K562 (cell line): ENCODE results near the gene AQP1. TPM values are rescaled to one million over a fixed set of nuclear protein-coding genes. Genes with fewer than 3 reads are reported as not detected.

Experiments used
- BRD9 ChIP-seq: fragments of 450-650 bp; IDR thresholded peaks from 2 replicates; pipeline ENCODE4 v1.6.1; 2018; ENCODE audit warnings: low read depth; ENCODE audit not compliant: partially characterized antibody
- BRF2 ChIP-seq: IDR thresholded peaks from 3 replicates; pipeline ENCODE4 v1.6.1; 2011; ENCODE audit warnings: borderline replicate concordance, mild to moderate bottlenecking; ENCODE audit not compliant: insufficient read length, insufficient read depth
- CAMTA2 ChIP-seq: fragments of 250-450 bp; sonication (Bioruptor Pico); conservative IDR thresholded peaks from 2 replicates; pipeline ENCODE4 v1.5.1; 2022
- CBFA2T3 ChIP-seq: fragments of 450-650 bp; IDR thresholded peaks from 2 replicates; pipeline ENCODE4 v1.6.1; 2017
- HNRNPH1 ChIP-seq: fragments of 200-400 bp; formaldehyde crosslinking; optimal IDR thresholded peaks from 2 replicates; pipeline ENCODE3; 2017; ENCODE audit warnings: low read depth, mild to moderate bottlenecking, low read length, moderate library complexity
- HOXB6 ChIP-seq: fragments of 250-450 bp; sonication (Bioruptor Pico); IDR thresholded peaks from 2 replicates; pipeline ENCODE4 v1.5.1; 2022; ENCODE audit warnings: mild to moderate bottlenecking, borderline replicate concordance
- IFI16 ChIP-seq: fragments of 250-450 bp; sonication (Bioruptor Pico); IDR thresholded peaks from 2 replicates; pipeline ENCODE4 v2.1.2; 2022; ENCODE audit warnings: mild to moderate bottlenecking, inconsistent platforms
- KAT8 ChIP-seq: fragments of 450-650 bp; IDR thresholded peaks from 2 replicates; pipeline ENCODE4 v1.6.1; 2016; ENCODE audit warnings: low read depth, mild to moderate bottlenecking
- MTA3 ChIP-seq: fragments of 450-650 bp; formaldehyde crosslinking; IDR thresholded peaks from 2 replicates; pipeline ENCODE4 v1.6.1; 2017; ENCODE audit warnings: mild to moderate bottlenecking, borderline replicate concordance
- PPARD ChIP-seq: fragments of 250-450 bp; sonication (Bioruptor Pico); IDR thresholded peaks from 2 replicates; pipeline ENCODE4 v1.8.0; 2022; ENCODE audit warnings: inconsistent platforms, mild to moderate bottlenecking, moderate library complexity
- polyA plus RNA-seq, 8 experiments: library from polyadenylated mRNA; depleted of rRNA in 4 of 8; stranded (reverse) in 5 of 8; unstranded in 3 of 8; fragments of >200 nt; fragmentation: Nextera tagmentation in 2 of 8; fragmentation: Illumina TruSeq in 1 of 8; extraction: Ambion mirVana in 2 of 8; extraction: Trizol in 1 of 8; gene quantifications; 2 replicates each; pipeline versions ENCODE4 v1.2.1 to v1.2.3, GENCODE V29; 2011 to 2014; ENCODE audit warnings: inconsistent platforms in 1 of 8, missing spikeins in 1 of 8
- total RNA-seq, 7 experiments: library from RNA; depleted of rRNA in 6 of 7; stranded (reverse); fragments of >200 nt in 6 of 7; fragmentation: Illumina TruSeq in 2 of 7; extraction: Trizol in 2 of 7; gene quantifications; 2 replicates each; pipeline versions ENCODE4 v1.2.1 to v1.2.3, GENCODE V29; 2011 to 2021; ENCODE audit warnings: low replicate concordance in 1 of 7
- TF ChIP-seq, protein P1 (sequence below): sonication (generic); formaldehyde crosslinking; IDR thresholded peaks from 2 replicates; pipeline ENCODE4 v1.8.0; 2022; ENCODE audit warnings: missing genetic modification reagents, mild to moderate bottlenecking, borderline replicate concordance
- TF ChIP-seq, protein P2 (sequence below): fragments of 450-650 bp; IDR thresholded peaks from 2 replicates; pipeline ENCODE4 v1.6.1; 2016; ENCODE audit warnings: borderline replicate concordance
- TF ChIP-seq, protein P3 (sequence below): fragments of 450-650 bp; formaldehyde crosslinking; IDR thresholded peaks from 2 replicates; pipeline ENCODE4 v1.4.0; 2020; ENCODE audit warnings: mild to moderate bottlenecking
- TF ChIP-seq, protein P4 (sequence below): fragments of 250-450 bp; sonication (Bioruptor Pico); IDR thresholded peaks from 2 replicates; pipeline ENCODE4 v1.4.0; 2020; ENCODE audit warnings: mild to moderate bottlenecking, moderate library complexity, borderline replicate concordance

AQP1 gene
- total and polyA plus RNA-seq, 9 of the 15 experiments (the other 6 are each of a cell fraction or from before 2014, with no cell fraction given) = 0.18 to 12.6 (median 4.1) TPM

DNA sequence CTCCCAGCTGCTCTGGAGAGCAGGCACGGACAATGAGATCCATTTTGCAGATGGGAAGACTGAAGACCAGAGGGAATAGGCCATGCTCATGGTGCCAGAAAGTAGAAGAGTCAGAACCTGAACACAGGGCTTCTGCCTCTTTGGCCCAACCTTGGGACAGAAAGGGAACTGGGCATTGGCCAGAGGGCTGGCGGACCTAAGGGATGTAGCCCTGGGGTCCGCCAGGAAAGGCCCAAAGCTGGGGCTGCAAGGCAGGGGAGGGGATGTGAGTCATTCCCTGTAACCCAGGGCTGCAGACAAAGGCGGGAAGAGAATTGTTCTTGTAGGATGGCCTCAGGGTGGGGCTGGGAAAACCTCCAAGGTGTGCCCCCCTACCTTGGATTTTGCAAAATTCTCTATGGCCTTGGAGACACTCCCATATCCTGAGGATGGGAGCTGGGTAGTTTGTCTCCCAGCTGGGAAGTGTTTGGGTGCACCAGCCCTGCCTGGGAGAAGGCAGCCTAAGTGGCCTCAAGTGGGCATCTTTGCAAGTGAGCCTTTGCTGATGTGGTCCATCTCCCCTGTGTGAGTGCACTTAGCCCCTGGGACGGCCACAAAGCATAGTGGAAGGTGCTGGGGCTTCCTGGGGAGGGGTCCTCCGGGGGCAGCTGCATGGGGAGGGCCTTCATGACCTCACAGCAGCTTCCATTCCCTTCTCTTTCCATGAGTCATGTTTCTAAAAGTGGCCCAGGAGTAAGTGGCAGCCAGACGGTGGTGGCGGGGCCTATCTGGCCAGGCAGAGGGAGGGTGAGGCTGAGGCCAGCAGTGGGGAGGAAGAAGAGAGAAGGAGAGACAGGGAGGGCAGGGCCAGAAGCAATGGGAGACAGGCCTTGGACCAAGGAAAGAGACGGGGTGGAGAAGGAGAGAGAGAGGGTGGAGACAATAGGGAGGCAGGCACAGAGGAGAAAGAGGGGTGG lies 9.2 kb downstream of the AQP1 start (continued):
- TF ChIP-seq, protein P1, sequence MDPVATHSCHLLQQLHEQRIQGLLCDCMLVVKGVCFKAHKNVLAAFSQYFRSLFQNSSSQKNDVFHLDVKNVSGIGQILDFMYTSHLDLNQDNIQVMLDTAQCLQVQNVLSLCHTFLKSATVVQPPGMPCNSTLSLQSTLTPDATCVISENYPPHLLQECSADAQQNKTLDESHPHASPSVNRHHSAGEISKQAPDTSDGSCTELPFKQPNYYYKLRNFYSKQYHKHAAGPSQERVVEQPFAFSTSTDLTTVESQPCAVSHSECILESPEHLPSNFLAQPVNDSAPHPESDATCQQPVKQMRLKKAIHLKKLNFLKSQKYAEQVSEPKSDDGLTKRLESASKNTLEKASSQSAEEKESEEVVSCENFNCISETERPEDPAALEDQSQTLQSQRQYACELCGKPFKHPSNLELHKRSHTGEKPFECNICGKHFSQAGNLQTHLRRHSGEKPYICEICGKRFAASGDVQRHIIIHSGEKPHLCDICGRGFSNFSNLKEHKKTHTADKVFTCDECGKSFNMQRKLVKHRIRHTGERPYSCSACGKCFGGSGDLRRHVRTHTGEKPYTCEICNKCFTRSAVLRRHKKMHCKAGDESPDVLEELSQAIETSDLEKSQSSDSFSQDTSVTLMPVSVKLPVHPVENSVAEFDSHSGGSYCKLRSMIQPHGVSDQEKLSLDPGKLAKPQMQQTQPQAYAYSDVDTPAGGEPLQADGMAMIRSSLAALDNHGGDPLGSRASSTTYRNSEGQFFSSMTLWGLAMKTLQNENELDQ (CRISPR knock-in tag) = no peak
- TF ChIP-seq HOXB6 (no peak), CBFA2T3 (peak; percentile 69), CAMTA2 (CRISPR knock-in tag) (no peak), KAT8 (no peak), HNRNPH1 (no peak), BRD9 (no peak), IFI16 (no peak), MTA3 (0 out of 2 replicates have a peak, but pooled peaks have one; percentile 24), BRF2 (no peak), PPARD (CRISPR knock-in tag) (no peak)
- TF ChIP-seq, protein P2, sequence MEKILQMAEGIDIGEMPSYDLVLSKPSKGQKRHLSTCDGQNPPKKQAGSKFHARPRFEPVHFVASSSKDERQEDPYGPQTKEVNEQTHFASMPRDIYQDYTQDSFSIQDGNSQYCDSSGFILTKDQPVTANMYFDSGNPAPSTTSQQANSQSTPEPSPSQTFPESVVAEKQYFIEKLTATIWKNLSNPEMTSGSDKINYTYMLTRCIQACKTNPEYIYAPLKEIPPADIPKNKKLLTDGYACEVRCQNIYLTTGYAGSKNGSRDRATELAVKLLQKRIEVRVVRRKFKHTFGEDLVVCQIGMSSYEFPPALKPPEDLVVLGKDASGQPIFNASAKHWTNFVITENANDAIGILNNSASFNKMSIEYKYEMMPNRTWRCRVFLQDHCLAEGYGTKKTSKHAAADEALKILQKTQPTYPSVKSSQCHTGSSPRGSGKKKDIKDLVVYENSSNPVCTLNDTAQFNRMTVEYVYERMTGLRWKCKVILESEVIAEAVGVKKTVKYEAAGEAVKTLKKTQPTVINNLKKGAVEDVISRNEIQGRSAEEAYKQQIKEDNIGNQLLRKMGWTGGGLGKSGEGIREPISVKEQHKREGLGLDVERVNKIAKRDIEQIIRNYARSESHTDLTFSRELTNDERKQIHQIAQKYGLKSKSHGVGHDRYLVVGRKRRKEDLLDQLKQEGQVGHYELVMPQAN = no peak
- TF ChIP-seq, protein P3, sequence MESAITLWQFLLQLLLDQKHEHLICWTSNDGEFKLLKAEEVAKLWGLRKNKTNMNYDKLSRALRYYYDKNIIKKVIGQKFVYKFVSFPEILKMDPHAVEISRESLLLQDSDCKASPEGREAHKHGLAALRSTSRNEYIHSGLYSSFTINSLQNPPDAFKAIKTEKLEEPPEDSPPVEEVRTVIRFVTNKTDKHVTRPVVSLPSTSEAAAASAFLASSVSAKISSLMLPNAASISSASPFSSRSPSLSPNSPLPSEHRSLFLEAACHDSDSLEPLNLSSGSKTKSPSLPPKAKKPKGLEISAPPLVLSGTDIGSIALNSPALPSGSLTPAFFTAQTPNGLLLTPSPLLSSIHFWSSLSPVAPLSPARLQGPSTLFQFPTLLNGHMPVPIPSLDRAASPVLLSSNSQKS (CRISPR knock-in tag) = no peak
- TF ChIP-seq, protein P4, sequence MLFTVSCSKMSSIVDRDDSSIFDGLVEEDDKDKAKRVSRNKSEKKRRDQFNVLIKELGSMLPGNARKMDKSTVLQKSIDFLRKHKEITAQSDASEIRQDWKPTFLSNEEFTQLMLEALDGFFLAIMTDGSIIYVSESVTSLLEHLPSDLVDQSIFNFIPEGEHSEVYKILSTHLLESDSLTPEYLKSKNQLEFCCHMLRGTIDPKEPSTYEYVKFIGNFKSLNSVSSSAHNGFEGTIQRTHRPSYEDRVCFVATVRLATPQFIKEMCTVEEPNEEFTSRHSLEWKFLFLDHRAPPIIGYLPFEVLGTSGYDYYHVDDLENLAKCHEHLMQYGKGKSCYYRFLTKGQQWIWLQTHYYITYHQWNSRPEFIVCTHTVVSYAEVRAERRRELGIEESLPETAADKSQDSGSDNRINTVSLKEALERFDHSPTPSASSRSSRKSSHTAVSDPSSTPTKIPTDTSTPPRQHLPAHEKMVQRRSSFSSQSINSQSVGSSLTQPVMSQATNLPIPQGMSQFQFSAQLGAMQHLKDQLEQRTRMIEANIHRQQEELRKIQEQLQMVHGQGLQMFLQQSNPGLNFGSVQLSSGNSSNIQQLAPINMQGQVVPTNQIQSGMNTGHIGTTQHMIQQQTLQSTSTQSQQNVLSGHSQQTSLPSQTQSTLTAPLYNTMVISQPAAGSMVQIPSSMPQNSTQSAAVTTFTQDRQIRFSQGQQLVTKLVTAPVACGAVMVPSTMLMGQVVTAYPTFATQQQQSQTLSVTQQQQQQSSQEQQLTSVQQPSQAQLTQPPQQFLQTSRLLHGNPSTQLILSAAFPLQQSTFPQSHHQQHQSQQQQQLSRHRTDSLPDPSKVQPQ (CRISPR knock-in tag) = no peak
